Measurements from ENCODE around the gene TEX14.

The TEX14 gene

DNA sequence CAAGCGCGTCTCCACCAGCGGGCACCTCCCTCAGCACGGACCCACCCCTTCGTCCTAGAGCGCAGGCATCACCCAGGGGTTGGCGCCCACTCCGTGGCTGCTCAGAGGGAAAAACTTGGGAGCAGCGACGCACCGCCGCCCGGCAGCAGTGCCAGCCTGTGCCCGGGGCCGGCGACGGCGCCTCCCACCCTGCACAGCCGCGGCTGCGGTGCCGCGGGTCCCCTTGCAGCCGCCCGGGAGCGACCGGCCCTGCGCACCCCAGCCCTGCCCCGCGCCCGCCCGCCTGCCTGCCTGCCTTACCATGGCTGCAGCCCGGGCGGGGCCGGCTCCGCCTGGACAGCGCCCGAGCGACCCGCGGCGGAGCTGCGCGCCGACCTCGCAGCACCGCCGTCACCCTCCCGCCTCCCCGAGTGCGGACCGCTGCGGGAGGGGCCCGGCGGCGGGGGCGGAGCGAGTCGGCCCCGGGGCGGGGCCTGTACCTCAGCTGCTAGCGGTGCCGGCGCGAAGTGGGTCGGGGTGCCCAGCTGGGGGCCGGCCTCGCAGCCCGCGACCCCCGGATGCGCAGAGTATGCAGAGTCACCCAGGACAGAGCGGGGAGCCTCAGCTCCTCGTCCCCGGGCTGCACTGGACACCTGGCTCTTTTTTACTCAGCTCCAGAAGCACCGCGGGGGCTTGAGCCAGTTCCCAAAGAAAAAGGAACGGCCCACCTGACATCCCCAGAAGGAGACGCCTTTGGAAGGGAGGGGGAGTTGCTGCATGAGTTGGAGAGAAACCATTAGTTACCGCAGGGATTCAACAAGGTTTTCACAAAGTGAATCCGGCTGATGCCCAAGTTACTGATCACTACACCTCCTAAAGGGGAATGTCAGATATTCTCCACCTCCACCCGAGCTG is 159.9 kb downstream of the TEX14 start:
- H3K27me3 ChIP-seq (ENCODE audit: insufficient read depth, poor library complexity, severe bottlenecking) = peaks cover 21% of the 10 kb centered on the region
- TF ChIP-seq SPI1 (IDR thresholded peaks at IDR 0.05; ENCODE audit: borderline replicate concordance, low read depth) (no peak), POLR2AphosphoS5 (IDR thresholded peaks at IDR 0.05; ENCODE audit: low read depth) (no peak), GABPA (IDR thresholded peaks at IDR 0.05; ENCODE audit: low read depth) (no peak)
- TF ChIP-seq, protein P1, sequence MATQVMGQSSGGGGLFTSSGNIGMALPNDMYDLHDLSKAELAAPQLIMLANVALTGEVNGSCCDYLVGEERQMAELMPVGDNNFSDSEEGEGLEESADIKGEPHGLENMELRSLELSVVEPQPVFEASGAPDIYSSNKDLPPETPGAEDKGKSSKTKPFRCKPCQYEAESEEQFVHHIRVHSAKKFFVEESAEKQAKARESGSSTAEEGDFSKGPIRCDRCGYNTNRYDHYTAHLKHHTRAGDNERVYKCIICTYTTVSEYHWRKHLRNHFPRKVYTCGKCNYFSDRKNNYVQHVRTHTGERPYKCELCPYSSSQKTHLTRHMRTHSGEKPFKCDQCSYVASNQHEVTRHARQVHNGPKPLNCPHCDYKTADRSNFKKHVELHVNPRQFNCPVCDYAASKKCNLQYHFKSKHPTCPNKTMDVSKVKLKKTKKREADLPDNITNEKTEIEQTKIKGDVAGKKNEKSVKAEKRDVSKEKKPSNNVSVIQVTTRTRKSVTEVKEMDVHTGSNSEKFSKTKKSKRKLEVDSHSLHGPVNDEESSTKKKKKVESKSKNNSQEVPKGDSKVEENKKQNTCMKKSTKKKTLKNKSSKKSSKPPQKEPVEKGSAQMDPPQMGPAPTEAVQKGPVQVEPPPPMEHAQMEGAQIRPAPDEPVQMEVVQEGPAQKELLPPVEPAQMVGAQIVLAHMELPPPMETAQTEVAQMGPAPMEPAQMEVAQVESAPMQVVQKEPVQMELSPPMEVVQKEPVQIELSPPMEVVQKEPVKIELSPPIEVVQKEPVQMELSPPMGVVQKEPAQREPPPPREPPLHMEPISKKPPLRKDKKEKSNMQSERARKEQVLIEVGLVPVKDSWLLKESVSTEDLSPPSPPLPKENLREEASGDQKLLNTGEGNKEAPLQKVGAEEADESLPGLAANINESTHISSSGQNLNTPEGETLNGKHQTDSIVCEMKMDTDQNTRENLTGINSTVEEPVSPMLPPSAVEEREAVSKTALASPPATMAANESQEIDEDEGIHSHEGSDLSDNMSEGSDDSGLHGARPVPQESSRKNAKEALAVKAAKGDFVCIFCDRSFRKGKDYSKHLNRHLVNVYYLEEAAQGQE (IDR thresholded peaks at IDR 0.05; ENCODE audit: insufficient replicate concordance, low read depth) = peak; percentile 47
- TF ChIP-seq, protein P2, sequence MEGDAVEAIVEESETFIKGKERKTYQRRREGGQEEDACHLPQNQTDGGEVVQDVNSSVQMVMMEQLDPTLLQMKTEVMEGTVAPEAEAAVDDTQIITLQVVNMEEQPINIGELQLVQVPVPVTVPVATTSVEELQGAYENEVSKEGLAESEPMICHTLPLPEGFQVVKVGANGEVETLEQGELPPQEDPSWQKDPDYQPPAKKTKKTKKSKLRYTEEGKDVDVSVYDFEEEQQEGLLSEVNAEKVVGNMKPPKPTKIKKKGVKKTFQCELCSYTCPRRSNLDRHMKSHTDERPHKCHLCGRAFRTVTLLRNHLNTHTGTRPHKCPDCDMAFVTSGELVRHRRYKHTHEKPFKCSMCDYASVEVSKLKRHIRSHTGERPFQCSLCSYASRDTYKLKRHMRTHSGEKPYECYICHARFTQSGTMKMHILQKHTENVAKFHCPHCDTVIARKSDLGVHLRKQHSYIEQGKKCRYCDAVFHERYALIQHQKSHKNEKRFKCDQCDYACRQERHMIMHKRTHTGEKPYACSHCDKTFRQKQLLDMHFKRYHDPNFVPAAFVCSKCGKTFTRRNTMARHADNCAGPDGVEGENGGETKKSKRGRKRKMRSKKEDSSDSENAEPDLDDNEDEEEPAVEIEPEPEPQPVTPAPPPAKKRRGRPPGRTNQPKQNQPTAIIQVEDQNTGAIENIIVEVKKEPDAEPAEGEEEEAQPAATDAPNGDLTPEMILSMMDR (IDR thresholded peaks at IDR 0.05; ENCODE audit: insufficient read depth, low read length) = no peak
- peak in 1 of 2 experiments; percentile 34 for DNase-seq (ENCODE audit: low read depth in 1 of 2, low spot score in 1 of 2)
- H3K4me3 ChIP-seq (replicated peaks; ENCODE audit: insufficient read depth, low read length) = peak overlapping the region; percentile 23
- no peak overlapping the region for H3K27ac ChIP-seq (replicated peaks)

DNA sequence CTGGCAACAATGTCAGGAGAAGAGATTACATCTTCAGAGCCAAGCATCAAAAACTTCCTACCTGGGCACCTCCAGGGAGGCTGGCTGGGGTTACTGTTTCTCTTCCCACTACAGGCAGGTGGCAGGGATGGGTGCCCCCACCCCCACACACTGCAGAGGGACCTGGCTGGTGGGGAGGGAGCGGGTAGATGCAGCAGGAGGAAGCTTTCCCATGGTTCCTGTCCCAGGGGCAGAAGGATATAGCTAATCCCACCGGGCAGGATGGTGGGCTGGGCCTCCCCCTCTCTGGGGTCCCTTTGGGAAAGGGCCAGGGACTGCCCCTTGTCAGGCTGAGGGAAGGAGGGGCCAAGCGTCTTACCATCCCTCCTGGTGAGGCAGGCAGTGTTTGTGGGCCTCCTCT is 160.7 kb downstream of the TEX14 start:
- H3K27ac ChIP-seq (replicated peaks) = no peak overlapping the region
- no peak for DNase-seq (ENCODE audit: low read depth in 1 of 2, low spot score in 1 of 2)
- H3K4me3 ChIP-seq (replicated peaks; ENCODE audit: insufficient read depth, low read length) = no peak overlapping the region
- H3K27me3 ChIP-seq (ENCODE audit: insufficient read depth, poor library complexity, severe bottlenecking) = peaks cover 21% of the 10 kb centered on the region
- TF ChIP-seq, protein P2 (IDR thresholded peaks at IDR 0.05; ENCODE audit: insufficient read depth, low read length) = no peak
- no peak for TF ChIP-seq GABPA (IDR thresholded peaks at IDR 0.05; ENCODE audit: low read depth)
- no peak for TF ChIP-seq SPI1 (IDR thresholded peaks at IDR 0.05; ENCODE audit: borderline replicate concordance, low read depth)
- TF ChIP-seq, protein P1 (IDR thresholded peaks at IDR 0.05; ENCODE audit: insufficient replicate concordance, low read depth) = no peak
- no peak for TF ChIP-seq POLR2AphosphoS5 (IDR thresholded peaks at IDR 0.05; ENCODE audit: low read depth)

DNA sequence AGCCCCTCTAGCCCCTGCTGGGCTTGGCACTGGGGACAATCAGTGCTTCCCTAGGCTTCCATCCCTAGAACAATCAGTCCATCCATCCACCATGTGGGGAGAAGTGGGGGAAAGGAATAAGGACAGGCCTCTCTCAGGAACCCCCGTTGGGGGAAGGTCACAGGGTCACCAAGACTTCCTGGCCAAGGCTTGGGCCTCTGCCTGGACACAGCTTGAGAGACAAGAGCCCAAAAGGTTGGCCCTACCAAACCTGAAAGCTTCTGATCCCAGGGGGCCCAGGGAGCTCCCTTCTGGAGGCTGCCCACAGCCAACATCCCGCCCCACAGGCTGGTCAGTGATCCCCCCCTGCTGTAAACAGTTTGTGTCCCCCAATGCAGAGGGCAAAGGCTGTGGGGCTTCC is 161.2 kb downstream of the TEX14 start:
- no peak for TF ChIP-seq POLR2AphosphoS5 (IDR thresholded peaks at IDR 0.05; ENCODE audit: low read depth)
- H3K27ac ChIP-seq (replicated peaks) = no peak overlapping the region
- no peak overlapping the region for H3K4me3 ChIP-seq (replicated peaks; ENCODE audit: insufficient read depth, low read length)
- no peak for DNase-seq (ENCODE audit: low read depth in 1 of 2, low spot score in 1 of 2)
- H3K27me3 ChIP-seq (ENCODE audit: insufficient read depth, poor library complexity, severe bottlenecking) = peaks cover 21% of the 10 kb centered on the region

DNA sequence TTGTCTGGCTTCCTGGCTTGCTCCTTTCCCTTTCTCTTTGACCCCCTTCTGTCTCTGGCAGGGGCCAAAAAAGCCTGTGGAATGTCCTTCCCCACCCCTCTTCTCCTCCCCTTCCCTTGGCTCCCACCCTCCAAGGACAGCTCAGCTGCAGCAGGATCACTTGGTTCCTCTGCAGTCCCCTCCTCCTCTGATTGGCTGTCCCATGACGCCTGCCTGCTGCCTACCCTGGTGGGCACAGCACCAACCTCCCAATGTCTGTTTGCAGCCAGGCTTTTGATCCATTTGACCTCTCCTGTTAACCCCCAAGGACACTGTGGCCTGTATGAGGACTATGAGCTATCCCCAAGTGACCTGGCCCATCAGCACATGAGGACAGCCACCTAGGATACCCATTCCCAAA is 162.6 kb downstream of the TEX14 start:
- no peak overlapping the region for H3K4me3 ChIP-seq (replicated peaks; ENCODE audit: insufficient read depth, low read length)
- no peak for DNase-seq (ENCODE audit: low read depth in 1 of 2, low spot score in 1 of 2)
- no peak overlapping the region for H3K27ac ChIP-seq (replicated peaks)
- peaks cover 21% of the 10 kb centered on the region for H3K27me3 ChIP-seq (ENCODE audit: insufficient read depth, poor library complexity, severe bottlenecking)
- no peak for TF ChIP-seq SPI1 (IDR thresholded peaks at IDR 0.05; ENCODE audit: borderline replicate concordance, low read depth)
- TF ChIP-seq, protein P2 (IDR thresholded peaks at IDR 0.05; ENCODE audit: insufficient read depth, low read length) = no peak
- no peak for TF ChIP-seq GABPA (IDR thresholded peaks at IDR 0.05; ENCODE audit: low read depth)
- TF ChIP-seq, protein P1 (IDR thresholded peaks at IDR 0.05; ENCODE audit: insufficient replicate concordance, low read depth) = no peak
- no peak for TF ChIP-seq POLR2AphosphoS5 (IDR thresholded peaks at IDR 0.05; ENCODE audit: low read depth)
